Measurements from ENCODE around the gene HELZ2.

The HELZ2 gene

DNA sequence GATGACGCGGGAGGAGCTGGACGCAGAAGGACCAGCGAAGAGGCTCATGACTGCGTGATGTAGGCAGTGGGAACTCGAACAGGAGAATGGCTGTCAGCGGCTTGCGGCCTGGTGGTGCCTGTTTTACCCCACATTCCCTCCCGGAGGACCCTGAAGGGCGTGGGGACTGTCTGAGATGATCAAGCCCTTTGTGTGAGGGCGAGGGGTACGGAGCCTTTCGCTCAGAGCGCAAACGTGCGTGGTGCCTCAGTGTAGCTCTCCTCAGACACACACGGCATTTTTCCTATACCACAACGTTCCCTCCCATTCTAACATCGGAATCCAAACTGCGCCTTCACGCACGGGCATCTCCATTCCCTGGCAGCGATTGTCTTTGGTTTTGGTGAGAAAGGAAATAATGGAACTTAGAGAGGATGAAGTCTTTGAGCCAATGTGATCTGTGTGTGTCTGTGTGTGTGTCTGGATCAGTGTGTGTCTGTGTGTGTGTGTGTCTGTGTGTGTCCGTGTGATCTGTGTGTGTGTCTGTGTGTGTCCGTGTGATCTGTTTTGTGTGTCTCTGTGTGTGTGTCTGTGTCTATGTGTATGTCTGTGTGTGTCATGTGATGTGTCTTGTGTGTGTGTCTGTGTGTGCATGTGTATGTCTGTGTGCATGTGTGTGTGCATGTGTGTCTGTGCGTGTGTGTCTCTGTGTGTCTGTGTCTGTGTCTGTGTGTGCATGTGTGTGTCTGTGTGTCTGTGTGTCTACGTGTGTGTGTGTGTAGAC is 42.2 kb downstream of the HELZ2 start:
- TF ChIP-seq, protein P1, sequence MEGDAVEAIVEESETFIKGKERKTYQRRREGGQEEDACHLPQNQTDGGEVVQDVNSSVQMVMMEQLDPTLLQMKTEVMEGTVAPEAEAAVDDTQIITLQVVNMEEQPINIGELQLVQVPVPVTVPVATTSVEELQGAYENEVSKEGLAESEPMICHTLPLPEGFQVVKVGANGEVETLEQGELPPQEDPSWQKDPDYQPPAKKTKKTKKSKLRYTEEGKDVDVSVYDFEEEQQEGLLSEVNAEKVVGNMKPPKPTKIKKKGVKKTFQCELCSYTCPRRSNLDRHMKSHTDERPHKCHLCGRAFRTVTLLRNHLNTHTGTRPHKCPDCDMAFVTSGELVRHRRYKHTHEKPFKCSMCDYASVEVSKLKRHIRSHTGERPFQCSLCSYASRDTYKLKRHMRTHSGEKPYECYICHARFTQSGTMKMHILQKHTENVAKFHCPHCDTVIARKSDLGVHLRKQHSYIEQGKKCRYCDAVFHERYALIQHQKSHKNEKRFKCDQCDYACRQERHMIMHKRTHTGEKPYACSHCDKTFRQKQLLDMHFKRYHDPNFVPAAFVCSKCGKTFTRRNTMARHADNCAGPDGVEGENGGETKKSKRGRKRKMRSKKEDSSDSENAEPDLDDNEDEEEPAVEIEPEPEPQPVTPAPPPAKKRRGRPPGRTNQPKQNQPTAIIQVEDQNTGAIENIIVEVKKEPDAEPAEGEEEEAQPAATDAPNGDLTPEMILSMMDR (IDR thresholded peaks at IDR 0.05; ENCODE audit: low read depth, low read length), result no peak

DNA sequence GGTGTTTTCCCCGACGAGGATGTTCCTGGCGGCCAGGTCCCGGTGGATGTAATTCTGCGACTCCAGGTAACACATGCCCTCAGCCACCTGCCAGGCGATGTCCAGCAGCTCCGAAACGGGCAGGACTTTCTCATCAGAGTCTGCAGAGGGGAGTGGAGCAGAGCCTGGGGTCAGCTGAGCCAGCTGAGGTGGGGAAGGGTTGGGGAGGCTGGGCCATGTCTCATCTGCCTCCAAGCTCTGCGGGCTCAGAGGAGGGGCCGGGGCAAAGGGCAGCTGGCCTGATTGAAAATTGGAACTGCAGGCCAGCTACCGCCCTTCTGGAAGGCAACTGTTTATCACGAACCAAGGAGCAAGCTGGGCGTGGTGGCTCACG is 43.3 kb downstream of the HELZ2 start:
- H3K4me3 ChIP-seq (ENCODE audit: low read depth, low read length), result no peak overlapping the region
- TF ChIP-seq, protein P1 (IDR thresholded peaks at IDR 0.05; ENCODE audit: low read depth, low read length), result no peak

More for the DNA sequence above, 42.2 kb downstream of the HELZ2 start:
- no peak overlapping the region for H3K4me3 ChIP-seq (ENCODE audit: low read depth, low read length)

DNA sequence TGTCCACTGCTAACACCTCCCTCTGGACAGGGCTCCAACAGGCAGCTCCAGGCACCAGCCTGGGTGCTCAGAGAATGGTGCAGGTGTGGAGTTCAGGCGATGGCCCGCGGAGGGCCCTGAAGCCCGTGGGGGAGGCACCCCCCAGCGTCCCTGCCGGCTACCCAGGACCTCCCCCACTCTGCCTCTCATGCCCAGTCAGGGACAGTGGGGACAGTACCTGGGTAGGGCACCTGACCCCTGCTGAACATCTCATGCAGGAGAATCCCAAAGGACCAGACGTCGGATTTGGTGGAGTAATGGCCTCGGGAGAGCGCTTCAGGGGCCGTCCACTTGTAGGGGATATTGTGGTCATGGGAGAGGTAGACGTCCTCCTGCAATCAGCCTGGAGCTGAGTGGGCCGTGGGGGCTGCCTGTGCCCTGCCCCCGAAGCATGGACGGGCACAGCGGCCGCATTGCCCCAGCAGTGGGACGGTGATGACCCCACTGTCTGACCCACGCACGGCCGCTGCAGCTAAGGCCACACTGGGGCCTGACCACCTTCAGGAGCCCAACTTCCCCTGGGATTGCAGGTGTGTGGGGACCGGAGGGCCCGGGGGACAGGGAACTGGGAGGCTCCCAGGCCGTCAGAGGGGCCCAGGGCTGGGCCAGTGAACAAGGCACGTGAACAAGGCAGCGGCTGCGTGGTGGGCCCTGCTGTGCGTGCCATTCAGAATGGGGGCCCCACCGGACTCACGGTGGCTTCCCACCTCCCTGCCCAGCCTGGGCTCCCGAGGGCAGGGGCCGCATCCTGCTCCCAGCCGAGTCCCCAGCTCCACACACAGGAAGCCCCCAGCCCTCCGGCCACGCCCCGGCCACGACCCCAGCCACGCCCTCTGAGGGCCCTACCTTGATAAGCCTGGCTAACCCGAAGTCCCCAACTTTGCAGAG is 43.9 kb downstream of the HELZ2 start:
- no peak overlapping the region for H3K4me3 ChIP-seq (ENCODE audit: low read depth, low read length)
- TF ChIP-seq, protein P1 (IDR thresholded peaks at IDR 0.05; ENCODE audit: low read depth, low read length), result no peak

DNA sequence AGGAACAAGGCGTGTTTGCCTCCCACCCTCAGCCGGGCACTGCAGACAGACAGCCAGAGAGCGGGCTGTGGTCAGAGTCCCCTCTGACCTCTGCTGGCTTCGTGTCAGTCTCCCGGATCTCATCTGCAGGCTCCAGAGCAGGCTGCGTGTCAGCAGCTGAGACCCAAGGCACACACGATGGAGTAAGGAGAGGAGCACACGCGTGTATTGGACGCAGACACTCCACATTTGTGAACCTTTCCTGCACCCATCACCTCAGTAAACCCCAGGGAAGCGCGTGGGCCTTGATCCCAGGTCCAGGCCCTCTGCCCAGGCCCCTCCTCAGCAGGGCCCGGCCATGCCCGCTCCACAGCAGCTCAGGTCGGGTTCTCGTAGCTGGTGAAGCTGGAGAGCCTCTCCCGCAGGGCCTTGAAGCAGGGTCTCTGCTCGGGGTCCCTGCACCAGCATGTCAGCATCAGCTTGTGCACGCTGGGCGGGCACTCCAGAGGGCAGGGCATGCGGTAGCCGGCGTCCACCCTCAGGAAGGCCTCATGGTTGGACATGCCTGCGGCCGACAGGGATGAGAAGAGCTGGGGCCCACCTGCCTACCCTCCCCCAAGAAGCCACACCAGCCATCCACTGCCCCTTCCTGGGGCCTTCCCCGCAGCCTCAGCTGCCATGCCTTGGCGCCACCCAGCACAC is 44.7 kb downstream of the HELZ2 start:
- H3K4me3 ChIP-seq (ENCODE audit: low read depth, low read length), result no peak overlapping the region
- TF ChIP-seq, protein P1 (IDR thresholded peaks at IDR 0.05; ENCODE audit: low read depth, low read length), result no peak

DNA sequence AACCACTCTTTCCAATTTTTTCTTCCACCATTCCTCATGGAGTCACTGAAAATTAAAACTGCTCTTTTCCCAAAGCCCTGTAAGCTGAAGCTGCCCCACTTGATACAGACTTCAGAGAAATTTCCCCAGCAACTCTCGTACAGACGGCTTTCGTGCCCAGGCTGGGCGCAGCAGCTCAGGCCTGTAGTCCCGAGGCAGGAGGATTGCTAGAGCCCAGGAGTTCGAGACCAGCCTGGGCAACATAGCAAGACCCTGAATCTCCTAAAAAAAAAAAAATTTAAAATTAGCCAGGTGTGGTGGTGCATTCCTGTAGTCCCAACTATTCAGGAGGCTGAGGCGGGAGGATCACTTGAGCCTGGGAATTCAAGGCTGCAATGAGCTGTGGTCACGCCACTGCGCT is 46.9 kb downstream of the HELZ2 start:
- H3K4me3 ChIP-seq (ENCODE audit: low read depth, low read length), result no peak overlapping the region
- TF ChIP-seq, protein P1 (IDR thresholded peaks at IDR 0.05; ENCODE audit: low read depth, low read length), result no peak

DNA sequence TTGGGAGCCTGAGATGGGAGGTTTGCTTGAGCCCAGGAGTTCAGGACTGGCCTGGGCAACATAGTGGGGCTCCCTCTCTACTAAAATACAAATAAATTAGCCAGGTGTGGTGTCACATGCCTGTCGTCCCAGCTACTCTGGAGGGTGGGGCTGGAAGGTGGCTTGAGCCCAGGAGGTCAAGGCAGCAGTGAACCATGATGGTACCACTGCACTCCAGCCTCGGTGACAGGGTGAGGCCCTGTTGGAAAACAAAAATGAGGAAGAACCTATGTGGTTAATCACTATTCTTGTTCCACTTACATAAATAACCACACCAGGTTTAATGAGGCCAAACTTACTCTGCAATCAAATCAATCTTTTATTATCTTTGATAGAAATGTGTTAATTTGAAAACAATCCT is 48.1 kb downstream of the HELZ2 start:
- TF ChIP-seq, protein P1 (IDR thresholded peaks at IDR 0.05; ENCODE audit: low read depth, low read length), result no peak
- no peak overlapping the region for H3K4me3 ChIP-seq (ENCODE audit: low read depth, low read length)
